ENCODE measurements around the gene CALR3.

Gene CALR3

GRCh38 chr19:16535381-16535780 is 39.4 kb upstream of the CALR3 start:
- no peaks in the 10 kb centered on the region for H3K9me3 ChIP-seq (ENCODE audit: control insufficient read depth, insufficient read depth, low read length)
- H3K4me1 ChIP-seq (ENCODE audit: control insufficient read depth, low read length) = peaks cover 17% of the 10 kb centered on the region
- TF ChIP-seq EZH2phosphoT487 (IDR thresholded peaks at IDR 0.05; ENCODE audit: borderline replicate concordance, low read length) = no peak
- no peak for TF ChIP-seq CTCF (IDR thresholded peaks at IDR 0.05; ENCODE audit: low read depth, low read length, poor library complexity, severe bottlenecking)
- H3K9me2 ChIP-seq (replicated peaks; ENCODE audit: control insufficient read depth, low read length) = no peaks in the 10 kb centered on the region
- H3K27ac ChIP-seq (ENCODE audit: low read depth, low read length) = no peak overlapping the region
- H3K4me3 ChIP-seq (ENCODE audit: low read length) = no peak overlapping the region
- H3F3A ChIP-seq (ENCODE audit: control insufficient read depth, insufficient read depth) = no peaks in the 10 kb centered on the region
- peaks cover 98% of the 10 kb centered on the region for H3K36me3 ChIP-seq (ENCODE audit: control insufficient read depth, low read length)
- peaks cover 13% of the 10 kb centered on the region for H4K20me1 ChIP-seq (ENCODE audit: control insufficient read depth, insufficient read depth, low read depth, low read length)
- peaks cover 68% of the 10 kb centered on the region for H3K79me2 ChIP-seq (ENCODE audit: control insufficient read depth, low read length)
- no peak overlapping the region for H3K4me2 ChIP-seq (ENCODE audit: low read length)
- no peaks in the 10 kb centered on the region for H3K27me3 ChIP-seq (ENCODE audit: control insufficient read depth, low read length)

GRCh38 chr19:16532440-16533234 is 36.7 kb upstream of the CALR3 start:
- Histone ChIP-seq H3F3A (ENCODE audit: control insufficient read depth, insufficient read depth) (no peaks in the 10 kb centered on the region), H3K36me3 (ENCODE audit: control insufficient read depth, low read length) (peaks cover 98% of the 10 kb centered on the region), H3K27me3 (ENCODE audit: control insufficient read depth, low read length) (no peaks in the 10 kb centered on the region), H3K27ac (ENCODE audit: low read depth, low read length) (no peak overlapping the region), H3K9me3 (ENCODE audit: control insufficient read depth, insufficient read depth, low read length) (no peaks in the 10 kb centered on the region), H3K9me2 (replicated peaks; ENCODE audit: control insufficient read depth, low read length) (no peaks in the 10 kb centered on the region), H3K79me2 (ENCODE audit: control insufficient read depth, low read length) (peaks cover 46% of the 10 kb centered on the region), H4K20me1 (ENCODE audit: control insufficient read depth, insufficient read depth, low read depth, low read length) (peaks cover 5% of the 10 kb centered on the region; the same call in 1 of the 2 replicates), H3K4me3 (ENCODE audit: low read length) (no peak overlapping the region), H3K4me2 (ENCODE audit: low read length) (no peak overlapping the region), H3K4me1 (ENCODE audit: control insufficient read depth, low read length) (no peaks in the 10 kb centered on the region)
- TF ChIP-seq CTCF (IDR thresholded peaks at IDR 0.05; ENCODE audit: low read depth, low read length, poor library complexity, severe bottlenecking) (no peak), EZH2phosphoT487 (IDR thresholded peaks at IDR 0.05; ENCODE audit: borderline replicate concordance, low read length) (no peak)

GRCh38 chr19:16531380-16531669 is 35.4 kb upstream of the CALR3 start:
- Histone ChIP-seq H3K79me2 (ENCODE audit: control insufficient read depth, low read length) (peaks cover 43% of the 10 kb centered on the region), H3F3A (ENCODE audit: control insufficient read depth, insufficient read depth) (no peaks in the 10 kb centered on the region), H3K36me3 (ENCODE audit: control insufficient read depth, low read length) (peaks cover 97% of the 10 kb centered on the region), H3K9me2 (replicated peaks; ENCODE audit: control insufficient read depth, low read length) (no peaks in the 10 kb centered on the region), H3K27me3 (ENCODE audit: control insufficient read depth, low read length) (no peaks in the 10 kb centered on the region), H3K9me3 (ENCODE audit: control insufficient read depth, insufficient read depth, low read length) (no peaks in the 10 kb centered on the region), H3K4me1 (ENCODE audit: control insufficient read depth, low read length) (no peaks in the 10 kb centered on the region), H3K27ac (ENCODE audit: low read depth, low read length) (no peak overlapping the region), H3K4me3 (ENCODE audit: low read length) (no peak overlapping the region), H4K20me1 (ENCODE audit: control insufficient read depth, insufficient read depth, low read depth, low read length) (peaks cover 3% of the 10 kb centered on the region), H3K4me2 (ENCODE audit: low read length) (no peak overlapping the region)
- no peak for TF ChIP-seq CTCF (IDR thresholded peaks at IDR 0.05; ENCODE audit: low read depth, low read length, poor library complexity, severe bottlenecking)
- TF ChIP-seq EZH2phosphoT487 (IDR thresholded peaks at IDR 0.05; ENCODE audit: borderline replicate concordance, low read length) = no peak
